Kidney (tissue), 14 donors: ENCODE data around the gene TNFRSF14. TPM values are rescaled to one million over a fixed set of nuclear protein-coding genes. Genes with fewer than 3 reads are reported as not detected.
A peak's percentile ranks its signal among the peaks of the same experiment; 100 is the strongest.

Experiments used
- DNase-seq, 5 donors: peaks; one replicate each; pipeline ENCODE4 v3.0.0-alpha.2; 2013 to 2020
- FAIRE-seq: peaks from 2 replicates; lab custom pipeline; 2012; peaks lifted over from hg19 to GRCh38; lab: Jason Lieb, UNC
- H3K27ac ChIP-seq, 2 donors: one replicate each; pipeline ENCODE4 v1.7.0; 2013; ENCODE audit warnings: low read depth in 2 of 2, low read length in 2 of 2, inconsistent platforms in 1 of 2
- H3K27me3 ChIP-seq: one replicate; pipeline ENCODE4 v1.7.1; 2013; ENCODE audit warnings: low read length, inconsistent platforms; ENCODE audit not compliant: control insufficient read depth, insufficient read depth
- H3K36me3 ChIP-seq, 3 donors: one replicate each; pipeline versions ENCODE4 v1.7.0 to v1.7.1; 2013; ENCODE audit warnings: low read length in 3 of 3, control low read depth in 1 of 3, inconsistent platforms in 1 of 3; ENCODE audit not compliant: insufficient read depth in 3 of 3, control insufficient read depth in 2 of 3
- H3K4me1 ChIP-seq, 3 donors: one replicate each; pipeline versions ENCODE4 v1.7.0 to v1.7.1; 2013; ENCODE audit warnings: low read length in 3 of 3, inconsistent platforms in 1 of 3, low read depth in 1 of 3; ENCODE audit not compliant: control insufficient read depth in 2 of 3, insufficient read depth in 2 of 3
- H3K4me3 ChIP-seq, 3 donors: one replicate each; pipeline versions ENCODE4 v1.7.0 to v1.8.1; 2013; ENCODE audit warnings: low read length in 3 of 3, control low read depth in 1 of 3, inconsistent platforms in 1 of 3
- H3K9ac ChIP-seq, 3 donors: one replicate each; pipeline versions ENCODE4 v1.7.0 to v1.7.1; 2013; ENCODE audit warnings: low read length in 3 of 3, control low read depth in 1 of 3, inconsistent platforms in 1 of 3
- H3K9me3 ChIP-seq, 3 donors: one replicate each; pipeline versions ENCODE4 v1.7.0 to v1.7.1; 2013; ENCODE audit warnings: low read length in 3 of 3, control low read depth in 1 of 3, inconsistent platforms in 1 of 3; ENCODE audit not compliant: control insufficient read depth in 2 of 3, insufficient read depth in 1 of 3
- intact Hi-C: fragments of 100-400 bp; cut with DNase I; formaldehyde crosslinking; loops from one replicate; pipeline ENCODE4 v1.11.1; 2022
- polyA plus RNA-seq: library from polyadenylated mRNA; stranded (reverse); fragments of 350-450 nt; fragmentation: Illumina TruSeq; extraction: RNeasy Lipid Tissue Mini Kit (QIAGEN cat#74804); gene quantifications from one replicate; pipeline ENCODE4 v1.2.3, GENCODE V29; 2014; ENCODE audit warnings: low read depth, low replicate concordance; ENCODE audit not compliant: insufficient read depth
- total RNA-seq: library from RNA; stranded (reverse); fragmentation: NEBNext Ultra II Directional; extraction: Animal tissue kit (Norgen Biotek cat#: 25700); gene quantifications from one replicate; pipeline ENCODE4 v1.2.1, GENCODE V29; 2021
- TF ChIP-seq, protein P1 (sequence below): IDR thresholded peaks from 3 replicates; pipeline ENCODE4 v1.5.1; 2012; ENCODE audit warnings: mild to moderate bottlenecking, moderate library complexity, borderline replicate concordance; ENCODE audit not compliant: insufficient read depth; ENCODE audit errors: extremely low read depth
- donor health status: control.
- donor health status: control.
- donor health status: control.
- donor health status: control.
- donor health status: control.
- donor health status: DM: yes; HTN: yes; CAD: no.
- donor health status: Normal renal cell carcinoma (clear cell type).

Gene TNFRSF14
- total and polyA plus RNA-seq, 2 donors from 2014 or later = 95.0 to 99.1 TPM

DNA sequence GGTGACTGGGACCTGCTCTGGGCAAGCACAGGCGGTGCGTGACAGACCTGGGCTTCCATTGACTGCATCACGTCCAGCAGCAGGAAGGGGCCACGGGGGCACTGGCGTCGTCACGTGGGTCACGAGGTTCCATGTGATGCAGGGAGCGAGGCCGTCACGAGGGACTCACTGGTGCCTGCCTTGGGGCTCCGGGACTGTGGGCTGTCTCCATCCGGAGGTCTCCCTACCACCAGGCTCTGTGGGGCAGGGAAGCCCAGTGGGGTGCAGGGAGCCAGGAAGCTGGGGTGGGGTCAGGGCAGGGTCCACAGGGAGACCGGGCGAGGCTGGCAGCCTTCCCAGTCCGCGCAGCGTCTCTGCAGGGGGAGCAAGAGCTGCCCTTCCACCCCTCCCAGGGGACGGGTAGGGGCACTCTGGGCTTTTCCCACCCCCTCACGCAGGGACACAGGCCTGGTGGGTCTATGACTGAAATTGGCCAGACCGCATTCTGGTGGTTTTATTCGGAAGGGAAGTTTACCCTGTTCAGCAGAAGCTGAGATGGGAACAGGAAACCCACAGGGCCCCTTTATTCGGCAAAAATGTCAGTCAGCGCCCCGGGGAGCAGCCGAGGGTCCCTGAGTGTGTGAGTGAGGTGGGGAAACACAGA lies 416 bp upstream of the TNFRSF14 start:
- H3K27me3 ChIP-seq = no peaks in the 10 kb centered on the region
- FAIRE-seq = no peak
- peaks cover 0 to 25% (median 13%) of the 10 kb centered on the region in 3 donors for H3K4me1 ChIP-seq
- peak in 3 of 5 donors; percentile 52 to 97 (median 71) for DNase-seq
- H3K27ac ChIP-seq = peak overlapping the region; percentile 92 to 94
- H3K4me3 ChIP-seq = peak overlapping the region; percentile 28 to 87 (median 82)
- intact Hi-C loops = no loop called here
- H3K36me3 ChIP-seq = no peaks in the 10 kb centered on the region
- H3K9me3 ChIP-seq = no peaks in the 10 kb centered on the region
- TF ChIP-seq, protein P1, sequence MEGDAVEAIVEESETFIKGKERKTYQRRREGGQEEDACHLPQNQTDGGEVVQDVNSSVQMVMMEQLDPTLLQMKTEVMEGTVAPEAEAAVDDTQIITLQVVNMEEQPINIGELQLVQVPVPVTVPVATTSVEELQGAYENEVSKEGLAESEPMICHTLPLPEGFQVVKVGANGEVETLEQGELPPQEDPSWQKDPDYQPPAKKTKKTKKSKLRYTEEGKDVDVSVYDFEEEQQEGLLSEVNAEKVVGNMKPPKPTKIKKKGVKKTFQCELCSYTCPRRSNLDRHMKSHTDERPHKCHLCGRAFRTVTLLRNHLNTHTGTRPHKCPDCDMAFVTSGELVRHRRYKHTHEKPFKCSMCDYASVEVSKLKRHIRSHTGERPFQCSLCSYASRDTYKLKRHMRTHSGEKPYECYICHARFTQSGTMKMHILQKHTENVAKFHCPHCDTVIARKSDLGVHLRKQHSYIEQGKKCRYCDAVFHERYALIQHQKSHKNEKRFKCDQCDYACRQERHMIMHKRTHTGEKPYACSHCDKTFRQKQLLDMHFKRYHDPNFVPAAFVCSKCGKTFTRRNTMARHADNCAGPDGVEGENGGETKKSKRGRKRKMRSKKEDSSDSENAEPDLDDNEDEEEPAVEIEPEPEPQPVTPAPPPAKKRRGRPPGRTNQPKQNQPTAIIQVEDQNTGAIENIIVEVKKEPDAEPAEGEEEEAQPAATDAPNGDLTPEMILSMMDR = no peak
- peak overlapping the region in 2 of 3 donors; percentile 92 to 94 for H3K9ac ChIP-seq

DNA sequence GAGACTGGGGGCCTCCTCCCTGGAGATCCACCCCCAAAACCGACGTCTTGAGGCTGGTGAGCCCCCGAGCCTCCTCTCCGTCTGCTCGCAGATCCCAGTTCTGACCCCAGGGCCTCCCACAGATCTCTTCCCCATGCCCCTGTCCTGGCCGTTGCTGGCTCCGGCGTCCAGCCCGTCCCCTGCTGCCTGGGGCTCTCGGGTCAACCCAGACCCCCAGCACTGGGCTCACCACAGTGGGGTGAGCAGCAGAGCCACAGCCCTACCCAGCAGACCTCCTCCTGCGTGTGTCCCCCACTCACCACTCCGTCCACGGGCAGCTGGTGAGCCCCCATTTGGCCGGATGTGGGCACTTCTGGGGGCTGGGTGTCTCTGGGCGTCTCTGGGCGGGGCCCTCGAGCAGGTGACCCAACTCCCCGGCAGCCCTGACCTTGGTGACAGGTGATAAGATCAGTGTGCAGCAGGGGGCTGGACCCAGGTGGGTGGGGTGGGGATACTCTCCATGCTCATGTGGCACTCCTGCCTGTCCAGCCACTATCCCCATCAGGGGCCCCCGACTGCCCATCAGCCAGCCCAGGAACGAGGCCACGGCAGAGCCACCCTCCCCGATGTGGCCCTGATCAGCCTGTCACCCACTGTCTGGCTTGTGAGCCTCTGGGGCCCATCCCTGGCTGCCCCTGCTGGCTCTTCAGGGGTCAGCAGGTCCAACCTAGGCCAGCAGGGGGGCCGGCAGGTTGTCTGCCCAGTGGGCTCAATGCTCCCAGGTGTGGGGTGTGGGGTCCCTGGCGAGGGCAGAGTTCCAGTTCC lies 709 bp downstream of the TNFRSF14 start:
- DNase-seq (peak in 1 of 5 donors; percentile 84), FAIRE-seq (no peak)
- Histone ChIP-seq H3K27ac (peak overlapping the region; percentile 92 to 94), H3K4me1 (peaks cover 0 to 25% (median 13%) of the 10 kb centered on the region in 3 donors), H3K36me3 (no peaks in the 10 kb centered on the region), H3K4me3 (peak overlapping the region; percentile 28 to 87 (median 82)), H3K9me3 (no peaks in the 10 kb centered on the region), H3K9ac (peak overlapping the region; percentile 18 to 94 (median 92)), H3K27me3 (no peaks in the 10 kb centered on the region)
- TF ChIP-seq, protein P1 = no peak
- intact Hi-C loops = no loop called here

DNA sequence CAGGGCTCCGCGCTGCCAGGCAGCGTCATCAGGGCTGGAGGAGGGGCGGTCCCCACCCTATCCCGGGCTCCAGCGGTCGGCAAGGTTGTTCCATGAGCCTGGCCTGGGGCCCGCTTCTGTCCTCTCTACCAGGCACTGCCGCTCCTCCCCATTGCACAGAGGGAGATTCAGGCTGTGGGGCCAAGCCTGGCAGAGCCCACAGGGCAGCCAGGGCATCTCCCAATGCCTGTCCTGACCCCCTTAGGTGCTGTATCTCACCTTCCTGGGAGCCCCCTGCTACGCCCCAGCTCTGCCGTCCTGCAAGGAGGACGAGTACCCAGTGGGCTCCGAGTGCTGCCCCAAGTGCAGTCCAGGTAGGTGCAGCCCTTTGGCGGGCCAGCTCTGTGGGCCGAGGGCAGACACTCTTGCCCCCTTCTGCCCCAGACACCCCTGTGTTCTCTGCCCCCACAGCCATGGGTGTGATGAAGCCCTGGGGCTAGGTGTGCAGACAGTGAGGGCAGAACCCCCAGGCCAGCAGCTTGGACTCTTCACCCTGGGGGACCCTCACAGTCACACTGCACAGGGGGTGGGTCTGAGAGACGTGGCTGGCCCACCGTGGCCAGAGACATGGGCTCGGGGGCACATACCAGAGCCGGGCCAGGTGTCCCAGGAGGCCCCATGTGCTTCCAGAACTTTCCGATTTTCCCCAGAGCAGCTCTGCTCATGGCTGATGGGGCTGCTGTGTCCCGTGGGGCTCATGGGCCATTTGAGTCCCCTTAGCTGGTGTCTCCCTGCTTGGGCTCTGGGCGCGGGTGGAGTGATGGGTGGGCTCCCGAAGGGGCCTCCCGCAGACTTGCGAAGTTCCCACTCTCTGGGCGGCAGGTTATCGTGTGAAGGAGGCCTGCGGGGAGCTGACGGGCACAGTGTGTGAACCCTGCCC lies 1.6 kb downstream of the TNFRSF14 start:
- intact Hi-C loops = no loop called here
- DNase-seq = peak in 1 of 5 donors; percentile 81
- H3K4me1 ChIP-seq = peaks cover 0 to 24% (median 13%) of the 10 kb centered on the region in 3 donors
- H3K27me3 ChIP-seq = no peaks in the 10 kb centered on the region
- no peak for FAIRE-seq
- H3K27ac ChIP-seq = peak overlapping the region; percentile 92 to 94
- H3K36me3 ChIP-seq = no peaks in the 10 kb centered on the region
- no peaks in the 10 kb centered on the region for H3K9me3 ChIP-seq
- TF ChIP-seq, protein P1 = no peak
- H3K4me3 ChIP-seq = peak overlapping the region in 2 of 3 donors; percentile 82 to 87
- H3K9ac ChIP-seq = peak overlapping the region in 1 of 3 donors; percentile 92
